Islet precursor cell (in vitro differentiated cells): ENCODE results near the gene RAB3C.

ENCODE experiments used
- DNase-seq: peaks from one replicate; pipeline ENCODE4 v3.0.0-alpha.2; 2018

The RAB3C gene

GRCh38 chr5:58606064-58606463 lies 23.2 kb downstream of the RAB3C start:
- no peak for DNase-seq

DNA sequence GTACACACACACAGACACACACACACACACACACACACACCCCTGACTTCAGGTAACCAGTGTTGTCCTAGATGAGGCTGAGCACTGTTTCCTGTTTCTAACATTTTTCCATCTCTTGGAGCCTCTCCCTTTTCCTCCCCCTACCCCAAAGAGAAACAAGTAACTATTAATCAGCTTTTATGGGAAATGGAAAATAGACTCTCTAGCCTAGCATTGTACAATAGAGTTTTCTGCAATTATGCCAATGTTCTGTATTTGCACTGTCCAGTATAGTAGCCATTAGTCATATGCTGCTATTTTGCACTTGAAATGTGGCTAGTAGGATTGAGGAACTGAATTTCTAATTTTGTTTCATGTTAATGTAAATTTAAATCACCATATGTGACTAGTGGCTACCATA lies 33.1 kb downstream of the RAB3C start:
- DNase-seq = no peak

DNA sequence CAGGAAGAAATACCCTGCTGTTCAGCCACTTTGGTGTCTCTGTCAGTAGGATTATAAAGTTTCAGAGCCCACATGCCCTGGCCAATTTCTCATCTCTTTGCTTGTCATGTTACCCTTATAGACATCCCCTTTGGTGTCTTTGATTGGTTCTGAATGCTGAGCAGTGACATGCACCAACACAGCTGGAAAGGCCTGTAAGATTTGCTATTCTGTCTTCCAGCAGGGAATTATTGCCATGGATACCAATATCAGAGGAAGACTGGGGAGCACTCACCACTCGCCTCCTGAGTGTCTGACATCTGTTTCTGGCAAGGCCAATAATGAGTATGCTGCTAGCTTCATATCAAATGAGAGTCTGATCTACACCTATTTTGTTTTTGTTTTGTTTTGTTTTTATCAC lies 34.4 kb downstream of the RAB3C start:
- no peak for DNase-seq

DNA sequence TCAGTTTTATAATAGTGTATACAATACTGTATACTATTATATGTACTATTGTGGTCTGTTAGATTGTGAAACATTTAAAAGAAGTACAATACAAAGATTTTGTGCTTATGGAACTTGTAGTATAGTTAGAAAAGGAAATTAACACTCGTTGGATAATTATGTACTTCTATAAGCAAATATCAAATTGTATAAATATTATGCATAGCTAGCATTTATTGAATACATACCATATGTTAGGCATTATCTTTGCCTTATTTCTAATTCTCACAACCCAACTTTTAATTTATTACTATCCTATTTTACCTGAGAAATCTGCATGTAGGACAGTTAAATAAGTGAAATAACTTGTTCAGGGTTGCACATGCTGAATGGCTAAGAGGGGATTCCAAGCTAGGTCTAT lies 37.5 kb downstream of the RAB3C start:
- DNase-seq = no peak

DNA sequence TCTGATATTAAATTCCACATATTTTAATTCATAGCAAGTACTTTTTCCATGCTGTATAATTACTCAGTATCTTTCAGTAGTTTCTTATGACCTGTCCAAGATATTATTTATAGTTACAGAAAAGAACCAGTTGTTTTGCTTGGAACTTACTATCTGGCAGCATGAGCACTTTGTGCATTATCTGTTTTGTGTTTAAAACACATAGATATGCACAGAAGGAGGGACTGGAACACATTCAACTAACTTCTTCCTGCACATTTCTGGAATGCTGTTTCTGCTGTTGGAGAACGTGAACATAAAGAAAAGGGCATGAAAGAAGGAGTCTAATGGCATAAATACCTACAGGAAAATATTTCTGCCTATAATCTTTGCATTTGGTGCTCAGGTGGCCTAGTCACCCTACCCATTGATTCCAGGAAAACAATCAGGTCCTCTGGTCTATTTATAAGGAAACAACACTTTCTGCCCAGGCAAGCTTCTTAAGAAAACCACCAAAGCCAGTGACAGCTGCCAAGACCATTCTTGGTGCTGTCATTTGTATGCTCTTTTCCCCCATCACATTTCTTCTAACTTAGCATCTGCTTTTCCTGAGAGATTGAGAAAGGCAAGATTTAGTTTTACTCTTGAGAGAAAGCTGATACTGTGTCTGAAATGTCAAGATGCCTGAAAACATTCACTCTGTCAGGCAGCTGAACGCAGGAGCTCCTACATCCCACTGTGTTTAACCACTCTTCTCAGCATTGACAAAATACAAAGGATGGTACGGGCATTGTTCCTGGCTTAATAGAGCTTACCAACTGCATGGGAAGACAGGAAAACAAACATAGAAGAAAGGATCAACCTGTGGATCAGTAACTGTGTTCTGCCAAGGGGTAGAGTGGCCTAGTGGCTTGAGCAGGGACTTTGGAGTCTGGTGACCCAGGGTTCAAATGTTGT lies 40.3 kb downstream of the RAB3C start:
- no peak for DNase-seq

DNA sequence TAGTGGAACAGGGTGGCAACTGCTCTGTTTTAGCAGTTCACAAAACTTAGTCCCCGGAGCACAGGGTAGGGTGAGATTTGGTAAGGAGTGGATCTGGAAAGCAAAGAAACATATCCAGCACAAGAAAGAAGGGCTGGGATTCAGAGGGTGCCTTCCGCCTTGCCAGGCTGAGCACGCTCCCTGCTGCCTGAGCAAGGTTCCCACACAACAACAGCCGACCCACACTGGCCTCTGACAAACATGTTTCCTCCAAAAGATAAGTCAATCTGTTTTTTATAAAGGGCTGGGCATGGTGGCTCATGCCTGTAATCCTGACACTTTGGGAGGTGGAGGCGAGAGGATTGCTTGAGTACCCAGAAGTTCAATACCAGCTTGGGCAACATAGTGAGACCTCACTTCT lies 45.8 kb downstream of the RAB3C start:
- no peak for DNase-seq

DNA sequence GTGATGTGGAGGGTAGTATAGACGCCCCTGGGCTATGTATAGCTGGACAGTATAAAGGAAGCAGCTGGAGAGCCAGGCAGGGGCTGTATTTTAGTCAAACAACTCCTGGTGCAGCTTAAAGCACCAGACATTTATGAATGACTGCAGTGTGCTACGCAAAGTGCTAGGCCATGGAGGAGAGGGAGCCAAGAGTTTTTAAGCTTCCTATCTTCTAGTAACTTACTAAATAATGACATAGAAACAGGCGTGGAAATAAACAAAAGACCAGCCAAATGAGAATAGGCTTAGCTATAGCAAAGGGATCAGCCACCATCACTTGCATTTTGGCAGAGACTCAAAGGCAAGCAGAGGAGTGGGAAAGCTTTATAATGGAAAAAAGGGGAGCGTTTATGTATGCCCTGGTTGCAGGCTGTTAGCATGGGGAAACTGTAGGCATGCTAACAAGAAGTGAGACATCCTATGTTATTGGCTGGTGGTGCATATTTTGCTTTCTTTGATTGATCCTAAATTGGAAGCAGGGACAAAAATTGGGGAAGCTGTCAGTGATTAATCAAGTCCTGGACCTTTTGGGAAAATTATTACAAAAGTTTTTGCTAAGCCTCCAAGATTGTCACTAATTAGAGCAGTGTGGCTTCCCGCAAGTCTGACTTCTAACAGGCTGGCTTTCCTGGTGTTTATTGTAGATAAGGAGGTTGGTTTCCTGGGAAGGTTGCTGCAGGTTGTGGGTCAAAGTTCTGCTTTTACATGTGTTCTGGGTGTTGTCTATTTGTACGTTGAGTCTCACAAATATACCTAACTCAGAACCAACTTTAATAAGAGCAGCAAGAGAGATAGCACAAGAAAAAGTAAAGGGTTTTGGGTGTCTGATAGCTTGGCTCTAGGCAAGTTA lies 46.6 kb downstream of the RAB3C start:
- no peak for DNase-seq

DNA sequence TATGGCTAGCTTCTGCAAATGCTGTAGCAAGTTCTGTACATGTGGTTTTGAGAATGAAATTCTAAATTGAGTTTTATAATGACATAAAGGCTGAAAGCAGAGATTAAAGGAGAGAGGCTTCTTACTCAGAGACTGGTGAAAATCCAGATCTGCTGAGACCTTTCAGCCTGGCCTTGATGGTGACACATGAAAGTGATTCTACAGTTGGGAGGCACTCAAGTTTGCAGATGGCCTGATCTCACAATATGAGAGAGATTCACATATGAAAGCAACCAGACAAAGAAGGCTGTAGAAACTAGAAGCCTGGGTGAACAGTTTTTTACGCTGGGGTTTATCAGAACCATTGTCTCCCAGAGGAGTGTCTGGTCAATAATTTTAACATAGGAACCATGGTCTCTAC lies 49.0 kb downstream of the RAB3C start:
- DNase-seq = no peak

DNA sequence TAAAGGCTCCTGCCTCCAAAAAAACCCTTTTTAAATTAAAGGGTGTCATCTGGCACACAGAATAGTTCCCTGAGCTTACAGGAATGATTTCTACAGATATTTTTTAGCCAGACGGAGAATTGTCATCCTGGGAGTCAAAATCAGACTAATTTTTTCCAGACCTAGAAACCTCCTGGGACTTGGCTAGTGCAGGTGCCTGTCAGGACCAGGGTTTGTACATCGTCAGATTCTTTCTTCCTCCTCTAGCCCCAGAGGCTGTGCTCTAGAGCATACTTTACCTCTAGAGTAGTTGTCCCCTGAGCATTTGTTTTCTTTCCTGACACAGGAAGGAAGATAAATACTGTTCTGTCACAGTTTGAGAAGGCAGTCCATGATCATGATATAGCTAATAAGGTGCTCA lies 52.5 kb downstream of the RAB3C start:
- no peak for DNase-seq

DNA sequence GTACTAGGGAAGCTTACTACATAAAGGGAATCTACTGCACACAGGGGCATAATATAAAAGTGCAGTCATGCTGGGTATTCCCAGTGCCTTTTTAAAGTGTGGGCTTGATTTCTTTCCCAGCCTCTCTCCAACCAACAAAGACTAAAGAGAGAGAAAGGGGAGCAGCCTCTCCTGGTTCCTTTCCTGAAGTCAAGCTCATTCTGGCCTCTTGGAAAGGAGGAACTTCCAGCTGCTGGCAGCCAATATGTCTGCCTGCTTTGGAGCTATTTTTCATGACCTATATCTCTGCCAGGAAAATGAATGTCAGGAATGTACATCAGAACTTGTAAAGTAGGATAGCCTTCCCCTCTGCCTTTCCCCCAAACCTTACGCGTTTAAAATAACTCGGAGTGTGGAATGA lies 57.1 kb downstream of the RAB3C start:
- DNase-seq = no peak

- no peak for DNase-seq
Measured at GRCh38 chr5:58641533-58641932, 58.7 kb downstream of the RAB3C start.

GRCh38 chr5:58648846-58649245 lies 66.0 kb downstream of the RAB3C start:
- DNase-seq = no peak

DNA sequence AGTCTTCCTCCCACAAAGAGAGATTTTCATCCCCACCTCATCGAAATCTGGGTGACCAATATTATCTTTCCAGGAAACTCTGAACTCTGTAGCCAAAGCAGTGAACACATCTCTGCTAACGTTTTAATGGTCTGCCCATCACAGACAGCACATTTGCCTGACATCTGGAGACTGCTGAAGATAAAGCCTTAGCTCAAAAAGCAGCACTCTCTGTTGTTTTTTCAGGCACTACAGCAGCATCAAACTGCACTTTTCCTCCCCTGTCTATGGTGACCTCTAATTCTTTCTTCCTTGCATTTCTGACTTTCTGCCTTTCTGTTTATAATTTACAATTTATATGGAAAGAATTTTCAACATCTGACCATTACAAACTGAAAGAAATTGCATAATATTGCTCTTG lies 66.8 kb downstream of the RAB3C start:
- DNase-seq = no peak

GRCh38 chr5:58653521-58653920 lies 70.6 kb downstream of the RAB3C start:
- no peak for DNase-seq

GRCh38 chr5:58666141-58666540 lies 83.3 kb downstream of the RAB3C start:
- DNase-seq = no peak

DNA sequence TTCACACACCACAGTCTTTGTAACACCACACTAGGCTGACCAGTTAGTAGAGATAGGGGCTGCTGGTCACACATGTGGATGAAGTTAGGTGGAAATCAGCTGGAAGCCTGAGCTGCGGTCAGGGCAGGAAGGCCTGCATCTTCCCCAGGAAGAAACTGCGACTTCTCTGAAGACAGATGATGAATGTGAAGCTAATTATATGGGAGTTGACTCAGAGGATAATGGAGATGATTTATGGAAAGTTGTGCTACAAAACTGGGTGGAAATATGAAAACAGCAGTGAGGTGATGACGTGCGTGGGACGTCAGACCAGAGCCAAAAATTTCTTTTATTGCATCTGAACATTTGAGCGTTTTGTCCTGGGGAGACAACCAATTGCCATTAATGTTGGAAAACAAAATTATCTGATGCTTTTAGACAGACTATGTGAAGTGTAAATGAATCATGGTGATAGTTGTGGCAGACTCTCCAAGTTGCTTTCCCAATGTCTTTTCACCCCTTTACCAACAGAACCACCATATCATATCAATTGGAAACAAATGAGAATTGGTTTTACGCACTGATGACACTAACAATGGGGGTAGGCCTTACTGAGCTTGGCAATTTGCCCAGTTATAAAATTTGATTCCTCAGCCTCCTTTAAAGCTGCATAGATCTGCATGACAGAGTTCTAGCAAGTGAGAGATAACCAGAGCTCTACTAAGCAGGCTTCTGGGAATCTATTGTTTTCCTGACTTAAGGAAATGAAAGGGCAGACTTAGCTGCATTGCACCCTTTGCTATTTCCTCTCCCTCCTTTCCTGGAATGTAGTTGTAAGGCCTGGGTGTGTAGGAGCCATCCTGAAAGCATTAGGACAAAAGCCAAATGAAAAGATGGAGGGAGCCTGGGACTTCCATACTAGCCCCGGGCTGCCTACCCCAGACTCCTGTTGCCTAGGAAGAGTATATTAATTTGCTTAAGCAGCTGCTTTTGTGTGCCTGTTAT lies 84.0 kb downstream of the RAB3C start:
- no peak for DNase-seq

- DNase-seq = no peak
Measured at GRCh38 chr5:58670582-58670981, 87.7 kb downstream of the RAB3C start.

DNA sequence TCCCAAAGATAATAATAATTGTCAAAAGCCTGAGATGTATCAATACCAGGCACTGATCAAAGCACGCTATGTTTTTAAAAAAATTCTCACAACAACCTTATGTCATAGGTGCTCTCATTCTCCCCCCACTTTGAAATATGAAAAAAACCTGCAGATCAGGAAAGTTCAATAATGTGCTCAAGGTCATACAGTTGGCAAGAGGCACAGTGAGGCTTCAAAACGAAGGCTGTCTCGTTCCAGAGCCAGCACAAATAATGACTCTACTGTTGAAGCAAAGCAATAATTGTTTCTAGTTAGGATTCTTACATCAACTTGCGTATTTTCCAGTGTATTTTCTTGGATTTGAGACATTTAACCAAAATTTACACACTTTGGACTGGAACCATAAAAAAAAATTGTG lies 88.3 kb downstream of the RAB3C start:
- no peak for DNase-seq

GRCh38 chr5:58672521-58672920 lies 89.6 kb downstream of the RAB3C start:
- no peak for DNase-seq

- no peak for DNase-seq
Measured at GRCh38 chr5:58674070-58674469, 91.2 kb downstream of the RAB3C start.

GRCh38 chr5:58674711-58675110 lies 91.8 kb downstream of the RAB3C start:
- no peak for DNase-seq

GRCh38 chr5:58675341-58675740 lies 92.5 kb downstream of the RAB3C start:
- no peak for DNase-seq

DNA sequence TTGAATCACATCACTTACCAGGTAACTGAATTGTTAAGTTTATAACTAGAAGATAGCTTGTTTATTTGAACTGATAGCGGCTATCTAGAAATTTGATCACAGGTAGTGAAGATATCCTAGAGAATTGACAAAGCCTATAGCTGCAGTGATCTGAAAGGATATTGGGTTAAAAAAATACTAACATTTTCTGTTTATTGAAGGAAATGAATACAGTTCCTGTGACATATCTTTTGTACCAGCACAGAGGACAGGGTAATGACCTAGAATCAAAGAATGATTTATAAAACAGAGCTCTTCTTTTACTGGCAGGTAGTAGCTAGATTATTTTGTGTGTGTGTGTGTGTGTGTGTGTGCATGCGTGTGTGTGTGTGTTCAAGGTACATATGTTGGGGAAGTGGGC lies 94.8 kb downstream of the RAB3C start:
- no peak for DNase-seq
